ENCODE data around the gene RETREG2. TPM values are rescaled to one million over a fixed set of nuclear protein-coding genes. Genes with fewer than 3 reads are reported as not detected.

The RETREG2 gene
- total RNA-seq, 1 experiment from 2014 or later = 49.3 TPM

- intact Hi-C loops (cut with micrococcal nuclease) = no loop called here
- peaks cover 6% of the 10 kb centered on the region for H3K36me3 Mint-ChIP-seq (ENCODE audit: insufficient read depth, unreplicated experiment)
- peak overlapping the region; percentile 77 for H3K4me3 Mint-ChIP-seq (ENCODE audit: unreplicated experiment)
- no TSS peak for BruUV-seq (replicated peaks)
- H3K4me1 Mint-ChIP-seq (ENCODE audit: insufficient read depth, unreplicated experiment) = peaks cover 14% of the 10 kb centered on the region
- H3K27me3 Mint-ChIP-seq (ENCODE audit: insufficient read depth, unreplicated experiment) = no peaks in the 10 kb centered on the region
- H3K9me3 Mint-ChIP-seq (ENCODE audit: unreplicated experiment) = no peaks in the 10 kb centered on the region
- ChIA-PET POLR2A (interaction anchor here (1.4 to 2.7 kb wide), 2 partner anchors 15 to 134 kb away, joined by 3 to 11 read pairs; partner anchors contain the start of gene CNPPD1), CTCF (interaction anchor here (3.8 to 5.7 kb wide), 3 partner anchors 11 to 139 kb away, joined by 38 to 82 read pairs (median 38); partner anchors contain the start of genes CNPPD1 and SLC23A3)
- TF ChIP-seq CTCF (IDR thresholded peaks at IDR 0.05; ENCODE audit: unreplicated experiment) = no peak
- DNase-seq (ENCODE audit: unreplicated experiment) = no peak
- peak overlapping the region; percentile 37 for H3K27ac Mint-ChIP-seq (ENCODE audit: low read depth, unreplicated experiment)
These were observed 17.0 kb upstream of the RETREG2 start for GRCh38 chr2:219161097-219161496.

- no TSS peak for BruUV-seq (replicated peaks)
- Mint-ChIP-seq H3K4me1 (ENCODE audit: insufficient read depth, unreplicated experiment) (peaks cover 14% of the 10 kb centered on the region), H3K27ac (ENCODE audit: low read depth, unreplicated experiment) (no peak overlapping the region), H3K27me3 (ENCODE audit: insufficient read depth, unreplicated experiment) (no peaks in the 10 kb centered on the region), H3K4me3 (ENCODE audit: unreplicated experiment) (no peak overlapping the region), H3K9me3 (ENCODE audit: unreplicated experiment) (no peaks in the 10 kb centered on the region), H3K36me3 (ENCODE audit: insufficient read depth, unreplicated experiment) (peaks cover 2% of the 10 kb centered on the region)
- no peak for DNase-seq (ENCODE audit: unreplicated experiment)
- POLR2A ChIA-PET = interaction anchor here (0.8 kb wide), 1 partner anchor 14 kb away, joined by 3 read pairs; the partner anchor contains the start of gene CNPPD1
- CTCF ChIA-PET = interaction anchor here (1.0 to 1.3 kb wide), 3 partner anchors 12 to 222 kb away, joined by 3 to 4 read pairs (median 3); no protein-coding TSS in a partner anchor
- intact Hi-C loops (cut with micrococcal nuclease) = no loop called here
- TF ChIP-seq CTCF (IDR thresholded peaks at IDR 0.05; ENCODE audit: unreplicated experiment) = no peak
These were observed 14.9 kb upstream of the RETREG2 start for GRCh38 chr2:219163156-219163555.

- H3K9me3 Mint-ChIP-seq (ENCODE audit: unreplicated experiment) = no peaks in the 10 kb centered on the region
- no TSS peak for BruUV-seq (replicated peaks)
These were observed 12.8 kb upstream of the RETREG2 start for GRCh38 chr2:219165058-219165911.

More at GRCh38 chr2:219165058-219165911, 12.8 kb upstream of the RETREG2 start:
- no peak for DNase-seq (ENCODE audit: unreplicated experiment)
- TF ChIP-seq CTCF (IDR thresholded peaks at IDR 0.05; ENCODE audit: unreplicated experiment) = no peak
- no peak overlapping the region for H3K4me3 Mint-ChIP-seq (ENCODE audit: unreplicated experiment)
- H3K27me3 Mint-ChIP-seq (ENCODE audit: insufficient read depth, unreplicated experiment) = no peaks in the 10 kb centered on the region
- ChIA-PET POLR2A (interaction anchor here (0.6 kb wide), 1 partner anchor 64 kb away, joined by 3 read pairs; no protein-coding TSS in a partner anchor), CTCF (interaction anchor here (0.6 to 1.7 kb wide), 7 partner anchors 9 to 186 kb away, joined by 3 to 9 read pairs (median 4); partner anchors contain the start of genes GLB1L and STK16)
- H3K27ac Mint-ChIP-seq (ENCODE audit: low read depth, unreplicated experiment) = no peak overlapping the region
- no peaks in the 10 kb centered on the region for H3K36me3 Mint-ChIP-seq (ENCODE audit: insufficient read depth, unreplicated experiment)
- intact Hi-C loops (cut with micrococcal nuclease) = no loop called here
- H3K4me1 Mint-ChIP-seq (ENCODE audit: insufficient read depth, unreplicated experiment) = peaks cover 8% of the 10 kb centered on the region
